GM18858 (cell line): ENCODE measurements around the gene GTPBP1.

ENCODE experiments used
- ATAC-seq: cut with Tn5 transposase; IDR thresholded peaks from one replicate; pipeline ENCODE4 v1.9.1; 2021; ENCODE audit not compliant: unreplicated experiment

GTPBP1 gene

GRCh38 chr22:38700789-38701628, 4.7 kb upstream of the GTPBP1 start, which contains the start of gene JOSD1:
Gene JOSD1, minus strand, starts transcription at chr22:38700943. Its CDS starts 956 bp downstream, at chr22:38699987.
- peak; percentile 22 for ATAC-seq

GRCh38 chr22:38704654-38705234, 1.0 kb upstream of the GTPBP1 start:
- no peak for ATAC-seq

DNA sequence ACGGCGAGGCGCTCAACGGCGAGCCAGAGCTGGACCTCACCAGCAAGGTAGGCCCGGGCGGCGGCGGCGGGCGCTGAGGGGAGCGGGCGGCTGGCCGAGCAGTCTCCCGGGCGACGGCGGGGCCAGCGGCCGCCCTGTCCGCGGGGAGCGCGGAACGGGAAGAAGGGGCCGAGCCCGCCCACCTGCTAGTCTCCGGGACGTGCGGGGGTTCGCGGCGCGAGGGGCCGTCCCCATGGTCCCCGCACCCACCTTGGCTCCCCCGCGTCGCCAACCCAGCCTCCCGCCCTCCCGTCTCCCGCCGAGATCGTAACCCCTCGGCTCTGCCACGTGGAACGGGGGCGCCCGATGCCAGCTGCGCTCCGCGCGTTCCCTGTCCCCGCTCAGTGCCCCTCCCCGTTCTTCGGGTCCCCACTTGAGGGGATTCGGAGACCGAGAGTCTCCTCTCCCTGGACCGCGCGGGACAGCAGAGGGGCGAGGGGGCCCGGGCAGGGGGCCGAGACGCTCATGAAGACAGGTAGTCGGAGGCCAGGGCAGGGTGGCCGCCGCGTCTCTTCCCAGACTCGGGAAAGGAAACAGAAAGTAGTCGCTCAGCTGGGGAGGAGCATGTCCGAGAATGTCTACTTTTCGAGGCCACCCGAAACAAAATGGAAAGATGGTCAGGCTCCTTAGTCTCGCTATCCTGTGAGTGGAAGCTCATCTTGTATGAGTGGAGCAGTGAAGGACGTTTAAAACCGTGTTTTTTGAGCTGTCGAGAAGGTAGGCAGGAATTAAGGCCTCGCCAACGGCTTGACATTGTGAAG, 557 bp downstream of the GTPBP1 start:
- no peak for ATAC-seq

DNA sequence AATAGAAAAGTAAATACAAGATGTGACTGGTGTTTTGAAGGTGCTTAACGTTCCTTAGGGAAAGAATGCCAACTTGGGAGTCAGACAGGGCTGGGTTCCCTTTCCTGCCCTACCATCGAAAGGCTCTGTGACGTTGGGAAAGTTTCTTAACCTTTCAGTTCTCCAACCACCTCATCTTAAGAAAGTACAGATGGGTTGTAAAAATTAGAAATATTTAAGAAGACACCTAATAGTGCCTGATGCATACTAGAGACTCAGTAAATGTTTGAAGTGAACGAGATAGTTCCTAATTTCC, 1.1 kb downstream of the GTPBP1 start:
- ATAC-seq: no peak

DNA sequence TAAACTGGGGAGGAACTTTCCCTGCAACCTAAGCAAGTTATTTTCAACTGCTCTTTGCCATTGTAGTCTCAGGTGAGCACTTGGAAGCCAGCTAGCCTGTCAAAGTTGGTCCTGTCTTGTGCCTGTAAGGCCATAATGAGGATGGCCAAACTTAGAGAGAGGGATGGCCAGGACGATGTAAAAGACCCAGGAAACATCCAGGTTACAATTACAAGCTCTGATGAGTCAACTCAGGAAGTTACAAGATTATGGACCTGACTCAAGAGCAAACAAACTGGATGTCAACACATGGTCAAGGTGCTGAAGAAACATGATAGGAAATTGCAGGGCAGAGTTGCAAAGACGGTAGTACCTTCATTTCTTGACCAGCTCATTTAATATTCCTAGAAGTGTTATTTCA, 1.6 kb downstream of the GTPBP1 start:
- no peak for ATAC-seq

DNA sequence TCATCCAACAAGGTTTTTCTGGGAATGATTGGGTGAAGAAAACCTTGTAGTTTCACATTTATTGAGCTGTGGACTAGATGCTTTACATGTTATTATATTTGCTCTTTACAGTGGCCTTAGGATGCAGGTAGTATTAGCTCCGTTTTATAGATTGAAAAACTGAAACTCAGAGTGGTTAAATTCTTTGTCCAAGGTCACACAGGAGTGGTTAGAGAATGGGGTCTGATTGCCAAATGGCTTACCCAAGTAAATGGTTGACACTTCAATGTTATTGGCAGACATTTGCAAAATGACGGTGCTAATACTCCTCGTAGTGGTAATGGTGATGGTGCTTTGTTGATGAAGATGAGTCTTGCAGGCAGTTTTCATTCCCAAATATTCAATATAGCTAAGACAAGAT, 2.2 kb downstream of the GTPBP1 start:
- ATAC-seq: no peak

DNA sequence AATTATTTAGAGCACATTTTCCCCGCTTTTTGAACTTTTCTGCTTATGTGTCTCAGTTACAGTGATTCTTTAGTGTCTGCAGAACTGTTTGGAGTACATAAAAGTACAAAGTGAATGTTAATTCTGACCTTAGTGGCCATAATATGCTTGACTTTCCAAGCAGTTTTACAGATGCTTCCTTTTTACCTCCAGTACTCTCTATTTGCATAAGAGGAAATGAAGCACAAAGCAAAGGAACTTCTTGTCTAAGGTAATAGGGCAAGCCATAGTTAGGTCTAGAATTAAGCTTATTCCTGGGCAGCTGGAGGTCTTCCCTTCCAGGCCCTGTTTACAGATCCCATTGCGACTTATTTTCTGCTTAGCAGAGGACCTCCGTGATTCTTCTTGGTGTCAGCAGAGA, 3.6 kb downstream of the GTPBP1 start:
- no peak for ATAC-seq

GRCh38 chr22:38710351-38710750, 4.6 kb downstream of the GTPBP1 start:
- no peak for ATAC-seq

GRCh38 chr22:38710866-38711265, 5.1 kb downstream of the GTPBP1 start:
- ATAC-seq: no peak

DNA sequence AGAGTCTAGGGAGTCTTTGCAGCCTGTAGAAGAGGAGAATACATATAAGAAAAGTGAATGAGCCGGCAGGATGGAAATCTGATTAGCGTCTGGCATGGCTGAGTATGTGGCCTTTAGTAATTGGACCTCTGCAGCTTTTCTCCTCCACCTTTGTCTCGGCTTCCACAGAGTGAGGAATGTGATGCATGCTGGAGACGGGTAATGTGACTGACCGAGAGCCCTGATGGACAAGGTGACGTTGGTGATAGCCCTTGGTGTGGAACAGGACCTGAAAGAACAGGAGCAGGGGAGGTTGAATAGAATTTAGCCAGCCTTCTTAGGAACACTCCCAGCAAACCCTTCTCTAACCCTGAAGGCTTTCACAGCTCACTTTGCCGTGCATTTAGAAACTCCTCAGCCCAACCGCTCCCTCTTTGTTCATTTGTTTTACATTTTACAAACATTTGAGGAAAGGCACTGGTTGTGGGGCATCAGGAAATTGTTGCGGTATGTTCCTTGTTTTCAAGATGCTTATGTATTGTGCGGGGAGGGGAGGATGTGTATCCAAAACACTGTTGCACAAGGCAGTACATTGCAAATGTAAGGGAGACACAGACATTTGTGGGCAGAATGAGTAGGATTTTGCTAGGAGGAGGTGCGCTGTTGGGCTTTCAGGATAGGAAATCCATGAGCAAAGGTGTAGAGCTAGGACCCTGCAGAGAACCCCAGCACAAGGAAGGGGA, 6.9 kb downstream of the GTPBP1 start:
- no peak for ATAC-seq

GRCh38 chr22:38713921-38714320, 8.2 kb downstream of the GTPBP1 start:
- no peak for ATAC-seq

GRCh38 chr22:38715176-38715764, 9.5 kb downstream of the GTPBP1 start:
- no peak for ATAC-seq

DNA sequence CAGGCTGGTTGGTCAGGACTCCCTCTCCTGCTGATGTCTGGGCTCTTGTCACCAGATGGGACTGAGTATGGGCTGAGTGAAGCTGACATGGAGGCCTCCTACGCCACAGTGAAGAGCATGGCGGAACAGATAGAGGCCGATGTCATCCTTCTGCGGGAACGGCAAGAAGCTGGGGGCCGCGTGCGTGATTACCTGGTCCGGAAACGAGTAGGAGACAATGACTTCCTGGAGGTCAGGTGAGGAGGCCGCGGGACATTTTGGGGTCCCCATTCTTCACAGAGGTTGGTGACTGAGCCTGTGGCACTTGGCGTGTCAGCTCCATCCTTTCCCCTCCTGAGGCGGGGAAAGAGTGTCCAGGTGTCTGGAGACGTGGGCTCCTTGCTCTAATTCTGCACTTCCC, 10.1 kb downstream of the GTPBP1 start:
- ATAC-seq: no peak

DNA sequence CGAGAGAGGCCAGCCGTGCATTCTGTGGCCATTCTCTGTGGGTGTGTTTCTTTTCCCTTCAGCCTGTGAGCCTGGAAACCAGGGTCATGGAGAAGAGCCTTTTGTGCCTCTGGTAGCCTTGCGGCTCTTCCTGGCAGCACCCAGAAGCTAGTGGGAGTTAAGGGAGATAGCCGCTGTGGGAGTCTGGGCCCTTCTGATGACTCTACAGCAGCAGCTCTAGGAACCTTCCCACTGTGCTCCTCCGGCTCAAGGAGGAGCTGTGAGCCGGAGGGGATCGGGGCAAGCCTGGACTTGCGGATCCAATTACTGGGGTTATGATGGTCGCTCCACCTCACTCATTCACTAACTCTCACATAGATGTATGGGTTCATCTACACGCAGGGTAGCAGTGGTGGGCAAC, 10.5 kb downstream of the GTPBP1 start:
- ATAC-seq: no peak

- ATAC-seq: no peak
Measured at GRCh38 chr22:38716826-38717225, 11.1 kb downstream of the GTPBP1 start.

DNA sequence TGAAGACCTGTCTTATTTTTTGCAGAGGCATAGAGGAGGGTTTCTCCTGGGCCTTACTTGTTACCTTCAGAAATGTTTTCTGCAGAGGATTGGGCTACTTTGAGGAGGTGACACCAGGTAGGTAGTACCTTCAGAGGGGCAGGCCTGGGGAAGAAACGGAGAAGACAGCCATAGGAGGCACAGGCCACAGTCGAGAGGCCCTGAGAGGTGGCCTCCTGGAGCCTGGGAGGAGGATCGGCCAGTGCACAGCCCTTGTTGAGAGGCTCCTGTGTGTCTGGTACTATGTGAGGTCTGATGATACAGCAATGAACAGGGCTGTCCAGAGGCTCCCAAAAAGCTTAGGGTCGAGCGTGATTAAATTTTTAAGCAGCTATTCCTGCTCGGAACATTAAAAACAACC, 11.5 kb downstream of the GTPBP1 start:
- no peak for ATAC-seq

- ATAC-seq: no peak
Measured at GRCh38 chr22:38718414-38718813, 12.7 kb downstream of the GTPBP1 start.

- no peak for ATAC-seq
Measured at GRCh38 chr22:38719196-38719595, 13.5 kb downstream of the GTPBP1 start.

DNA sequence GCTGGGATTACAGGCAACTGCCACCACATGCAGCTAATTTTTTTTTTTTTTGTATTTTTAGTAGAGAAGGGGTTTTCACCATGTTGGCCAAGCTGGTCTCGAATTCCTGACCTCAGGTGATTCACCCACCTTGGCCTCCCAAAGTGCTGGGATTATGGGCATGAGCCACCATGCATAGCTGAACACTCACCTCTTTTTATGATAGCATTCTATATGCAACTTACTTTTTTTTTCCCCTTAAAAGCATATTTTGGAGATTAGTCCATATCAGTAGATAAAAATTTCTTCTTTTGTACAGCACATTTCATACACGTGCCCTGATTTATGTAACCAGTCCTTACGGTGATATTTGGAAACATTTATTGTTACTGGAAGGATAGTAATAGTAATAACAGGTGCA, 14.6 kb downstream of the GTPBP1 start:
- no peak for ATAC-seq

- no peak for ATAC-seq
Measured at GRCh38 chr22:38721551-38721950, 15.8 kb downstream of the GTPBP1 start.

GRCh38 chr22:38724176-38724575, 18.4 kb downstream of the GTPBP1 start:
- ATAC-seq: no peak
